HepG2 (cell line): ENCODE data around the gene SPNS1. TPM values are rescaled to one million over a fixed set of nuclear protein-coding genes. Genes with fewer than 3 reads are reported as not detected.

Source experiments
- ATAC-seq: fragments of 200-7000 bp; cut with Tn5 transposase; 3 replicates; pipeline ENCODE4 v1.9.1; 2020; ENCODE audit warnings: mild to moderate bottlenecking, moderate library complexity
- BruUV-seq: library from RNA; stranded (reverse); fragments of 400-500 nt; replicated peaks from 2 replicates; lab custom pipeline; 2021; lab: Mats Ljungman, UMichigan
- CTCF ChIA-PET: fragments of 300-600 bp; formaldehyde crosslinking; extraction: SDS; loops from one replicate; lab custom pipeline; 2021; ENCODE audit warnings: low total read pairs, inconsistent platforms, low intra/inter-chr PET ratio; lab: Yijun Ruan, JAX
- POLR2A ChIA-PET: fragments of 350-600 bp; sonication (Branson Sonifier 250); formaldehyde crosslinking; loops from one replicate; lab custom pipeline; 2020; ENCODE audit warnings: antibody characterized with exemption, inconsistent platforms; lab: Yijun Ruan, JAX
- DNase-seq: peaks from one replicate; pipeline ENCODE4 v3.0.0-alpha.2; 2015; ENCODE audit warnings: low spot score
- FAIRE-seq: peaks from 3 replicates; lab custom pipeline; 2011; peaks lifted over from hg19 to GRCh38; lab: Jason Lieb, UNC
- H2AFZ ChIP-seq: one replicate; pipeline ENCODE4 v1.6.1; 2011; ENCODE audit warnings: low read length, inconsistent platforms
- H3K27ac ChIP-seq: fragments of 300-600 bp; 3 replicates; pipeline ENCODE4 v1.8.0; 2011; ENCODE audit warnings: mixed run types, mild to moderate bottlenecking, mixed read lengths, low read length, inconsistent platforms; ENCODE audit not compliant: insufficient read depth; ENCODE audit errors: extremely low read length
- H3K27me3 ChIP-seq, 2 experiments: fragments of 200-600 bp in 1 of 2; 2 replicates in 1 of 2; 3 replicates in 1 of 2; pipeline versions ENCODE4 v1.6.0 to v1.8.0; 2011; ENCODE audit warnings: low read length in 2 of 2, mild to moderate bottlenecking in 2 of 2, moderate library complexity in 2 of 2, inconsistent platforms in 1 of 2; ENCODE audit not compliant: insufficient read depth in 2 of 2, control insufficient read depth in 1 of 2
- H3K36me3 ChIP-seq, 2 experiments: fragments of 200-600 bp in 1 of 2; replicated peaks in 1 of 2; 2 replicates in 1 of 2; 3 replicates in 1 of 2; pipeline versions ENCODE4 v1.5.1 to v1.8.0; 2011; ENCODE audit warnings: low read length in 2 of 2, inconsistent platforms in 1 of 2; ENCODE audit not compliant: insufficient read depth in 2 of 2, control insufficient read depth in 1 of 2
- H3K4me1 ChIP-seq: 2 replicates; pipeline ENCODE4 v1.5.1; 2012; ENCODE audit warnings: low read length, inconsistent platforms; ENCODE audit not compliant: insufficient read depth
- H3K4me2 ChIP-seq: 2 replicates; pipeline ENCODE4 v1.6.0; 2011; ENCODE audit warnings: low read depth, low read length, inconsistent platforms
- H3K4me3 ChIP-seq, 3 experiments: fragments of 200-600 bp in 1 of 3; sonication (generic), shearing (Covaris generic) in 1 of 3; replicated peaks in 1 of 3; 2 replicates each; pipeline ENCODE4 v1.5.1; 2011 to 2016; ENCODE audit warnings: low read length in 3 of 3, inconsistent platforms in 2 of 3, low read depth in 2 of 3, mild to moderate bottlenecking in 2 of 3, control low read depth in 1 of 3, mixed read lengths in 1 of 3; ENCODE audit not compliant: insufficient read depth in 1 of 3
- H3K79me2 ChIP-seq: one replicate; pipeline ENCODE4 v1.6.1; 2011; ENCODE audit warnings: low read length, inconsistent platforms; ENCODE audit not compliant: insufficient read depth
- H3K9ac ChIP-seq: 2 replicates; pipeline ENCODE4 v1.6.0; 2011; ENCODE audit warnings: mild to moderate bottlenecking, low read depth, low read length, inconsistent platforms; ENCODE audit not compliant: insufficient read depth
- H3K9me3 ChIP-seq: 2 replicates; pipeline ENCODE4 v1.5.1; 2012; ENCODE audit warnings: mild to moderate bottlenecking, low read length
- H4K20me1 ChIP-seq: 2 replicates; pipeline ENCODE4 v1.6.0; 2011; ENCODE audit warnings: inconsistent platforms, mild to moderate bottlenecking, low read length, moderate library complexity; ENCODE audit not compliant: insufficient read depth
- BCL3 ChIP-seq: sonication (generic); formaldehyde crosslinking; IDR thresholded peaks from 2 replicates; pipeline ENCODE4 v1.5.1; 2020; ENCODE audit warnings: mild to moderate bottlenecking, missing genetic modification reagents, moderate library complexity
- HCFC1 ChIP-seq: fragments of 150-350 bp; IDR thresholded peaks from 2 replicates; pipeline ENCODE4 v1.6.1; 2014; ENCODE audit warnings: low read depth, low read length
- NFRKB ChIP-seq: fragments of 450-650 bp; IDR thresholded peaks from 2 replicates; pipeline ENCODE4 v1.6.1; 2017
- RERE ChIP-seq: IDR thresholded peaks from 2 replicates; pipeline ENCODE4 v1.6.1; 2016; ENCODE audit warnings: low read depth, missing genetic modification reagents, missing compliant biosample characterization
- ZBTB26 ChIP-seq: IDR thresholded peaks from 2 replicates; pipeline ENCODE4 v1.6.1; 2016; ENCODE audit warnings: missing compliant biosample characterization, missing genetic modification reagents, borderline replicate concordance
- ZNF143 ChIP-seq: sonication (generic); formaldehyde crosslinking; IDR thresholded peaks from 2 replicates; pipeline ENCODE4 v1.4.0; 2020; ENCODE audit warnings: missing genetic modification reagents
- ZNF460 ChIP-seq: sonication (generic); formaldehyde crosslinking; IDR thresholded peaks from 2 replicates; pipeline ENCODE4 v1.5.1; 2020; ENCODE audit warnings: missing genetic modification reagents, mild to moderate bottlenecking, borderline replicate concordance
- ZNF552 ChIP-seq: sonication (generic); formaldehyde crosslinking; IDR thresholded peaks from 2 replicates; pipeline ENCODE4 v1.9.0; 2022; ENCODE audit warnings: missing genetic modification reagents, mild to moderate bottlenecking, borderline replicate concordance
- ZNF782 ChIP-seq: sonication (generic); formaldehyde crosslinking; IDR thresholded peaks from 2 replicates; pipeline ENCODE4 v1.4.0; 2020; ENCODE audit warnings: missing genetic modification reagents, mild to moderate bottlenecking, borderline replicate concordance
- ZNF879 ChIP-seq: sonication (generic); formaldehyde crosslinking; IDR thresholded peaks from 2 replicates; pipeline ENCODE4 v1.8.1; 2023; ENCODE audit warnings: missing genetic modification reagents
- WGBS: methylation state at CpG from one replicate; pipeline ENCODE4 v1.1.6; 2017; ENCODE audit warnings: low lambda C conversion rate; 5-methylcytosine and 5-hydroxymethylcytosine counted together
- in situ Hi-C: cut with HindIII; loops from 2 replicates; pipeline ENCODE4 v1.10.0; 2017; ENCODE audit warnings: low pct_unique_long_range_greater_than_20kb; ENCODE audit not compliant: extremely low pct_ligation_motif_present
- intact Hi-C: fragments of 100-400 bp; cut with micrococcal nuclease; formaldehyde crosslinking; loops from one replicate; pipeline ENCODE4 v1.10.0; 2022; ENCODE audit not compliant: unreplicated experiment
- polyA plus RNA-seq, 8 experiments: library from polyadenylated mRNA; depleted of rRNA in 3 of 8; stranded (reverse) in 7 of 8; unstranded in 1 of 8; fragments of >200 nt; fragmentation: Illumina TruSeq in 4 of 8; extraction: Trizol in 4 of 8; gene quantifications; 2 replicates each; pipeline versions ENCODE4 v1.2.1 to v1.2.3, GENCODE V29; 2011 to 2016; ENCODE audit warnings: low read depth in 4 of 8, missing spikeins in 1 of 8, mixed read lengths in 1 of 8; ENCODE audit not compliant: insufficient read depth in 1 of 8
- total RNA-seq, 5 experiments: library from RNA; depleted of rRNA; stranded (reverse); fragments of >200 nt; fragmentation: Illumina TruSeq; extraction: Trizol; gene quantifications; 2 replicates each; pipeline ENCODE4 v1.2.3, GENCODE V29; 2016; ENCODE audit warnings: low read depth in 1 of 5

The SPNS1 gene
- total and polyA plus RNA-seq, 2 of the 13 experiments (the other 11 are each of a cell fraction or from before 2014, with no cell fraction given): 25.6 to 38.8 TPM

GRCh38 chr16:28998837-28999236, 24.3 kb downstream of the SPNS1 start:
- H3K27ac ChIP-seq: no peak overlapping the region
- H3K4me1 ChIP-seq: no peaks in the 10 kb centered on the region
- H3K27me3 ChIP-seq: peaks cover 2 to 15% of the 10 kb centered on the region in 2 experiments; a peak in 2 of 5 replicates
- no peaks in the 10 kb centered on the region for H3K79me2 ChIP-seq
- in situ Hi-C loops (no loop called here), intact Hi-C loops (no loop called here)
- ChIA-PET CTCF (no interaction called here), POLR2A (no interaction called here)
- no peak overlapping the region for H2AFZ ChIP-seq
- ATAC-seq: no peak
- H3K4me2 ChIP-seq: no peak overlapping the region
- WGBS: 9% methylated on average over 3 of the region's 3 CpGs
- H3K4me3 ChIP-seq: no peak overlapping the region
- TF ChIP-seq BCL3 (no peak), NFRKB (0 out of 2 replicates have a peak, but pooled peaks have one; percentile 25), ZNF879 (CRISPR knock-in tag) (no peak), ZNF782 (CRISPR knock-in tag) (no peak), ZNF143 (no peak), ZNF552 (CRISPR knock-in tag) (no peak)
- H3K36me3 ChIP-seq: no peaks in the 10 kb centered on the region
- no peaks in the 10 kb centered on the region for H3K9me3 ChIP-seq
- no peak for DNase-seq
- BruUV-seq: no TSS peak
- H3K9ac ChIP-seq: no peak overlapping the region
- H4K20me1 ChIP-seq: no peaks in the 10 kb centered on the region
- FAIRE-seq: no peak

- Histone ChIP-seq H3K4me1 (no peaks in the 10 kb centered on the region), H3K27me3 (peaks cover 2 to 15% of the 10 kb centered on the region in 2 experiments; a peak in 2 of 5 replicates), H2AFZ (no peak overlapping the region), H3K79me2 (no peaks in the 10 kb centered on the region), H3K36me3 (no peaks in the 10 kb centered on the region), H3K4me3 (no peak overlapping the region), H3K9ac (no peak overlapping the region), H3K4me2 (no peak overlapping the region), H3K27ac (no peak overlapping the region), H4K20me1 (no peaks in the 10 kb centered on the region), H3K9me3 (no peaks in the 10 kb centered on the region)
- BruUV-seq: no TSS peak
- ATAC-seq (no peak), FAIRE-seq (no peak), DNase-seq (no peak)
- CTCF ChIA-PET: no interaction called here
- intact Hi-C loops: no loop called here
- 3% methylated on average over 4 of the region's 4 CpGs for WGBS
- in situ Hi-C loops: no loop called here
- POLR2A ChIA-PET: no interaction called here
- TF ChIP-seq HCFC1 (no peak), RERE (CRISPR knock-in tag) (no peak), ZBTB26 (CRISPR knock-in tag) (no peak), ZNF460 (CRISPR knock-in tag) (no peak)
Measured at GRCh38 chr16:28999577-28999976, 25.0 kb downstream of the SPNS1 start.
